ENCODE results near the gene ATXN1.
"Not testable (repeated sequence)": the region's sequence is repeated elsewhere in the genome, so short reads cannot be mapped to it uniquely, and the experiment has no call there.

Gene ATXN1

DNA sequence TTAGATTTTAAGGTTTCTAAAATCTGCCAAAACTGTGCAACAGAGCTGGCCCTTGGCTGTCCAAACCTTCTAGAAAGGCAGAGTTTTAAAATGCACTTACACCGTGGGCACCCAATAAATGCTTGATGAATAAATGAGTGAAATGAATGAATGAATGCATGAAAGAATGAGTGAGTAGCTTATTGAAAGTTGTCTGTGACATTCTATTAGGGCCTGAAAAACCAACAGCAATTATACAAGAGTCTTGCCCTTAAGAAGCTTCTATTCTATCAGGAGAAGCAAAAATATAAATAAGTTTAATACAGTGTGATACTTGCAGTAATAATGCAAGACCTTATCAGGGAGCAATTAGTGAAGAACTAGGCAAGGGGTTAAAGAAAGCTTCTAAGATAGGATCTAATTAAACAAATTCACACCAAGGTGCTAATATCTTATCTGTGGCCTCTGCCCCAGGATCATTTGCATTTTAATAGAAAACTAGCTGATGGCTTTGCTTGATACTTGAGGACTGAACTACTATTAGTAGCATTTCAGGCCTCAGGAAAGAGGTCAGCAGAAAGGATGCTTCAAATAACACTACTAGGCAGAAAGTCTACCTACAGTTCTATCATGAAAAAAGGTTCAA is 292.2 kb downstream of the ATXN1 start:
- DNase-seq (ENCODE audit: extremely low read depth in 1 of 2, low read depth in 1 of 2) = no peak

DNA sequence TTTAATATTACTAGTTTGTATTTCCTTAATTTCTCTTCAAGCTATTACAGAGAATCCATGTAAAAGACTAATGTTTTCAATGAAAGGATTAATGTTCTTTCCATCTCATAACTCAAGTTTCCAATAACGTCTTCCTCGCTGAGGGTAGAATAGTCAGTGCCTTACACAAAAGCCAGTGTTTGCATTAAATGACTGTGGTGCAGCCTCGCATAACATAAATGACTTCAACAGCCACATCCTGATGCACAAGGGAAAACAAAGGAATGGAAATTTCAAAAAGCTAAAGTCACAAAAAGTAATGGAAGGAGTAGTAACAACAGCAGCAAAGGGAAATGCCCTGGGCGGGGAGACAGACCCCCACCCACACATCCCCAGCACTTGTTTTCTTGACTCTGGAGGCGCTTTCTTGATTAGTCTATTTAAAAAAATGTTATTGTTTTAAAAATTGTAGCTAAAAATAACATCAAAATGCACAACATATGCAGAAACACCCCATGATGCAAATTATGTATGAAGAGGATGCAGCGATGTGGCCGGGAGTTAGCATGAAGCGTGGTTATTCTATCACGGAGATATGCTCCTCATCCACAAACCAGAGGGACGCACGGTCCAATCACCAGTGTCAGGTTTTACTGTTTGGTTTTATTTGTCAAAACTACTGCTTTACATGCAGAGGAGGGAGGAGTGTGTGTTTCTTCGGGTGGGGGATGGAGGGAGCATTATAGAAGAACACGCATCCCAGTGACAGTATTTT is 294.3 kb downstream of the ATXN1 start:
- DNase-seq (ENCODE audit: extremely low read depth in 1 of 2, low read depth in 1 of 2) = no peak

DNA sequence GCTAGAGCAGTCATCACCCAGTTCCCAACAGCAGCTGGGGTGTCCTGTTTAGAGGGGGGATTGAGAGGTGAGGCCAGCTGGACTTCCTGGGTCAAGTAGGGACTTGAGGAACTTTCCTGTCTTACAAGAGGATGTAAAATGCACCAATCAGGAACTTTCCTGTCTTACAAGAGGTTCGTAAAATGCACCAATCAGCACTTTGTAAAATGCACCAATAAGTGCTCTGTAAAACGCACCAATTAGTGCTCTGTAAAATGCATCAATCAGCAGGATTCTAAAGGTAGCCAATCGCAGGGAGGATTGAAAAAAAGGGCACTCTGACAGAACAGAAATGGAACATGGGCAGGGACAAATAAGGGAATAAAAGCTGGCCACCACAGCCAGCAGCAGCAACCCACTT is 297.2 kb downstream of the ATXN1 start:
- no peak for DNase-seq (ENCODE audit: extremely low read depth in 1 of 2, low read depth in 1 of 2)

DNA sequence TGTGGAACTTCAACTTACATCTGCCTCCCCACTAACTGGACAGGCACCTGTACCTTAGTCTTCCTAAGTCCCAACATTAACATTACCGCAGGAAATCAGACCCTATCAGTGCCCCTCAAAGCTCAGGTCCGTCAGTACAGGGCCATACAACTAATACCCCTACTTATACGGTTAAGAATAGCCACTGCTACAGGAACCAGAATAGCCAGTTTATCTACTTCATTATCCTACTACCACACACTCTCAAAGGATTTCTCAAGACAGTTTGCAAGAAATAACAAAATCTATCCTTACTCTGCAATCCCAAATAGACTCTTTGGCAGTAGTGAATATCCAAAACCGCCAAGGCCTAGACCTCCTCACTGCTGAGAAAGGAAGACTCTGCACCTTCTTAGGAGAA is 298.0 kb downstream of the ATXN1 start:
- not testable (repeated sequence) for DNase-seq (ENCODE audit: extremely low read depth in 1 of 2, low read depth in 1 of 2)

DNA sequence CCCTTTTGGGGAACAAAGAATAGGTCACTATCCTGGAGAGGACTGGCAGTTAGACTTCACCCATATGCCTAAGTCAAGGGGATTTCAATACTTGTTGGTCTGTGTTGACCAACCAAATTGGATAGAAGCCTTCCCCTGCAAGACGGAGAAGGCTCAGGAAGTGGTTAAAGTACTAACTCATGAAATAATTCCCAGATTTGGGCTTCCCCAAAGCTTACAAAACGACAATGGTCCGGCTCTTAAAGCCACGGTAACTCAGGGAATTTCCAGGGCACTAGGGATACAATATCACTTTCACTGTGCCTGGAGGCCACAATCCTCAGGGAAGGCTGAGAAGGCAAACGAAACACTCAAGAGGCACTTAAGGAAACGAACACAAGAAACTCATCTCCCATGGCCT is 299.8 kb downstream of the ATXN1 start:
- DNase-seq (ENCODE audit: extremely low read depth in 1 of 2, low read depth in 1 of 2) = no peak

DNA sequence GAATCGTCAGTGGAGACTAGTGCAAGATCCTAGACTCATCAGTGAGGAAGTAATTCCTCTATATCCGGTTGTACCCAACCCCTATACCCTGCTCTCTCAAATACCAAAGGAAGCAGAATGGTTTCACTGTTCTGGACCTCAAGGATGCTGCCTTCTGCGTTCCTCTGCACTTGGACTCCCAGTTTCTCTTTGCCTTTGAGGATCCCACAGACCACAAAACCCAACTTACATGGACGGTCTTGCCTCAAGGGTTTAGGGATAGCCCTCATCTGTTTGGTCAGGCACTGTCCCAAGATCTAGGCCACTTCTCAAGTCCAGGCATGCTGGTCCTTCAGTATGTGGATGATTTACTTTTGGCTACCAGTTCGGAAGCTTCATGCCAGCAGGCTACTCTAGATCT is 301.8 kb downstream of the ATXN1 start:
- not testable (repeated sequence) for DNase-seq (ENCODE audit: extremely low read depth in 1 of 2, low read depth in 1 of 2)

DNA sequence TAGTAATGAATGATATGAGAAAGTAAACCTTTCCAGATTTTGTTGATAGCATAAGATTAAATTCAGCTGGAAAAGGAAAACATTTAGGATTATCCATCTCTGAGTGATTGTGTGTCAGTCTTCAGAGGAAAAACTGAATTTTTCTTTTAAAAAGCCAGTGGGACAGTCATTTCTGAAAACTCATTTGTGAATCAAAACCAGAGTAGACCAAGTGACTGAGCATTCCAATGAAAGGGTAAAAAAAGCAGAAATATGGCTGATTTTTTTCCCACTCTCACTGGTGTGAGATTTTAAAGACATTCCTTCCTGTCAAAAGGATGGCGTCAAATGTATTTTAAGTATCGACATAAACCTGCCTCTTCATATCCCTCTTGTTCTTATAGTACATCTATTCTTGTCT is 308.9 kb downstream of the ATXN1 start:
- no peak for DNase-seq (ENCODE audit: extremely low read depth in 1 of 2, low read depth in 1 of 2)

DNA sequence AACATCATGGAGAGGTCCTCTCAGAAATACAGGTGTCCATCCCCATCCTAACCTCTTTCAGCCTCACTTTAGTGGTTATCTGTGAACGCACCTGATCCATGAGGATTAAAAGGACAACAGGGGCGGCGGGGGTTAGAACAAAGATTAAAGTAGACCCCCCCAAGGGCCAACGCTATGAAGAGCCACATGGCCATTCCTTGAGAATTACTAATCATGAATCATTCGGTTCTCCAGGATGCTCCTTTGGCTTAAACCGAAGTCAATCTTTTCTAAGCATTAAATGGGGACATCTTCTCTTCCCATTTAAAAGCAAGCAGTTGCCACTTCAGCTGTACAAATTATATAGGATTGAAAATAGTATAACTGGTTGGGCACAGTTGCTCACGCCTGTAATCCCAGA is 310.4 kb downstream of the ATXN1 start:
- no peak for DNase-seq (ENCODE audit: extremely low read depth in 1 of 2, low read depth in 1 of 2)

DNA sequence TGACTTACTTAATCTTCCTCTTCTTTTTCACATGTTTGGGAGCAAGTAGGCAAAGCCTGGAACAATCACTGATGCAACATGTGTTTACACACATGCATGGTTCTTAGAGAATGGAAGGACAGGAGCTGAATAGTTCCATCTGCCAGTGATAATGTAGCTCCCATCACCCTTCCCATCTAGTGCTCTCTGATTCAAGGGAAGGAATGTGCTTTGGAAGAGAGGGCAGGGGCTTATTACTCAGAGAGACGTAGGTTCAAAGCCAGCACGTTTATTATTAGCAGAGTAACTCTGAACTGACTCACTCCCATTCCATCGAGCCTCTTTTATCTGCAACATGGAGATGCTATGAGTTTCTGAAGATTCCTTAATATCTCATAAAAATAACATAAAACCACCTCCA is 311.0 kb downstream of the ATXN1 start:
- DNase-seq (ENCODE audit: extremely low read depth in 1 of 2, low read depth in 1 of 2) = no peak

DNA sequence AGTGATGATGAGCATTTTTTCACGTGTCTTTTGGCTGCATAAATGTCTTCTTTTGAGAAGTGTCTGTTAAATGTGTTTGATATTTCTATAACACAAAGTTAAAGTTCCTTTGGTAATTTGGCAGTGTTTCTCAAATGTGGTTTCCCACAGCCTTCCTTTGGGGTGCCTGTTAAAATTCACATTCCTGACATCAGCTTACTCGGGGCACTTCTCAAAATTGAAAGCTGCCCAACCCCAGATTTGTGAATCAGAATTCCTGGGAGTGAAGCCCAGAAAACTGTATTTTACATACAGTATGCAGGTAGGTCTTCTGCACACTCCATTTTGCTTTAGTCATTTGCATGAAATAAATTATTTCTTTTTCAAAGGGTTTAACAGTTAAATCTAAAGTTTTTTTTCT is 315.0 kb downstream of the ATXN1 start:
- DNase-seq (ENCODE audit: extremely low read depth in 1 of 2, low read depth in 1 of 2) = no peak

DNA sequence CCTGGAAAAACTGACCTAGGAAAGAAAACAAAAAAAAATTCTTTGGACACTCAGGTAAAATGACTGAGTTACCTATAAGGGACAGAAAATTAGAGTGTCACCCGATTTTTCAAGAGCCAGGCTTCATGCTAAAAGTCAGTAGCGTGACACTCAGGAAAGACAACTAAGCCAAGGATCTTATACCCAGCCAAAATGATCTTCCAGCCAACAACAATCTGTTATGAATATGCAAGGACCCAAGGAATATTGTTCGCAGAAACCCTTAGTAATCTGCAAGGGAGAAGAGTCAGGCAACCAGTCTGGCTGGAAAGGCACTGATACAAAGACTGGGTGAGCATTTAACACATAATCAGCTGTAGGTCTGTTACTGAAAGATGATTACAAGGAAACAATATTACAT is 319.2 kb downstream of the ATXN1 start:
- no peak for DNase-seq (ENCODE audit: extremely low read depth in 1 of 2, low read depth in 1 of 2)

DNA sequence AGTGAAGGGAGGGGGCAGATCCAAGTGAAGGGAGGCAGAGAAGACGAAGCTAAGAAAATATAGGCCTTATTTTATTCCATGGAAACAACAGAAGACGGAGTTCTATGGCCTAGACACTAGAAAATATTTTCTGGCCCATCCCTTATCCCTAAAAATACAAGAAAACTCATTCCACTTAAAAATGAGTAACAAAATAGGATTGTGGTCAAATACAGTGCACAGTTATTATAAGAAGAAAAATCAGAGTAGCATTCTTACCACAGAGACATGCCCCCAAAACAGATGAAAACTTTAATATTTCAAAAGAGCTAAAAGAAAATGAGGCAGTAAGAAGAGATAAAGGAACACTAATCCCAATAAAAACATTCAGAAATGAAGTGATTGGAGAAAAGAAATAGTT is 320.0 kb downstream of the ATXN1 start:
- DNase-seq (ENCODE audit: extremely low read depth in 1 of 2, low read depth in 1 of 2) = no peak

DNA sequence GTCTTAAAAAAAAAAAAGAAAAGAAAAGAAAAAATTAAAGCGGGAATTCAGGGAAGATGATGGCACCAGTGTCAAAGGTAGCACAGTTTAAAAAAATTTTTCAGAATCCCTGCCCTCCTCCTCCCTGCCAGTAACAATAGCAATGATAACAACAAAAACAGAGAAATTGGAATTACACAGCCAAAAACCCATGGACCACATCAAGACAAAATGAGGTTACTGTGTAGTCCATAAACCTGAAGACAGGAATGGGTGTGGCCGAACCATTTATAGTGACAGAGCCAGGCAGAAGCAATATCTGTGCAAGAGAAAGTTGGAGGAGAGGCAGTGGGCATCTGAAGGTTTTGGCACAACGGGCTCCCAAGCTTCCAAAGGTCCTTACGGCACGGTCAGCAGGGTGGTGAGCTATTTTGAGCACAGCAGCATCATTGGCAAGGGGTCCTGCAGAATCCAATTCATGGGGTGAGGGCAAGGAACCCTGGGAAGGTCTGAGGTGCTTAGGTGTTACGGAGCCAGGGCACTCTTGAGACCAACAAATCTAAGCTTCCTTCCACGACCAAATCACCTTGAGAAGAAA is 320.5 kb downstream of the ATXN1 start:
- DNase-seq (ENCODE audit: extremely low read depth in 1 of 2, low read depth in 1 of 2) = no peak

DNA sequence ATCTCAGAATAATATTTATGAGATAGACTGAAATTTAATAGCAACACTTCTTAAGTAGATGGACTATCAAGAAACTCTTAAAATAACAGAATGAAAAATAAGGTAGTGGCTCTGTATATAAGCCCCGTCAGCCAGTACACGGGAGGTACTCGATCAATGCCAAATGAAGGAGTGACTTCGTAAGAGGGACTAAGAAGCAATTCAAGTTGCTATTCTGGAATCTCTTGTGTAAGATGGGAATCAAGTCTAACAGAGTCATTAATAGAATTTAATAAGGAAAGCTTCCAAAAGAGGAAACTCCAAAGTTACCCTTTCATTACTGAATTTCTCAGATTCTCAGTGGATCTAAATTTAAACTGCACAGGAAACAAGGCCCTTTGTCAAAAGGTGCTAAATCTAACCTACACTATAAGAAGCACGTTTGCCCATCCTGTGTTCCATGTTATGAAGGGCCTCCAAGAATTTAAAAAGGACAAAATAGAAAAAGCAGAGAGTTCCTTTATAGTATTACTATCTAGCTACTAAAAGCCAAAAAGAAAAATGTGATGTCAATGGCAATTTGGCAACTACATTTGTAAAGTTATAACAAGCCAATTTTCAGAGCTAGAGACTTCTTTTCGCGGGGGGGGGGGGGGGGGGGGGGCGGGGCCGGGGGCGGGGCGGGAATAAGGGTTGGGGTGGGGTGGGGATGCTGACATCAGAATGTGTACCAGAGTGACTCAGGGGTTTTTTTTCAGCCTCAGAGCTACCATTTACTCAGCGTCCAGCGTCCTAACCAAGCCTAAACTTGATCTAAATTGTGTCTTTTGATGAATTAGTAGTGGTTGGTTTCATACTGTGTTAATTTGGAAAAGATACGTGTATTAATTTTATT is 322.3 kb downstream of the ATXN1 start:
- no peak for DNase-seq (ENCODE audit: extremely low read depth in 1 of 2, low read depth in 1 of 2)

DNA sequence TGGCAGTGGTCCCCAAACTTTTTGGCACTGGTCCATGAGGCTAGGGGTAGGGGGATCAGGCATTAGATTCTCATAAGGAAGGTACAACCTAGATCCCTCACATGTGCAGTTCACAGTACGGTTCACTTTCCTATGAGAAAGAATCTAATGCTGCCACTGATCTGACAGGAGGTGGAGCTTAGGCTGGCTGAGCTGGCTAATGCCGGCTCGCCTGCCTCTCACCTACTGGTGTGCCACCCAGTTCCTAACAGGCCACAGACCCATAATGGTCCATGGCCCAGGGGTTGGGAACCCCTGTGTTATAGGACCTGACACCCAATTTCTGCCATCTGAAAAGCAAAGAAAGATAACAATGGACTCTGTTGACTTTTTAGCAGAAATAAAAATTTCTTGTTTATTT is 323.3 kb downstream of the ATXN1 start:
- DNase-seq (ENCODE audit: extremely low read depth in 1 of 2, low read depth in 1 of 2) = no peak

DNA sequence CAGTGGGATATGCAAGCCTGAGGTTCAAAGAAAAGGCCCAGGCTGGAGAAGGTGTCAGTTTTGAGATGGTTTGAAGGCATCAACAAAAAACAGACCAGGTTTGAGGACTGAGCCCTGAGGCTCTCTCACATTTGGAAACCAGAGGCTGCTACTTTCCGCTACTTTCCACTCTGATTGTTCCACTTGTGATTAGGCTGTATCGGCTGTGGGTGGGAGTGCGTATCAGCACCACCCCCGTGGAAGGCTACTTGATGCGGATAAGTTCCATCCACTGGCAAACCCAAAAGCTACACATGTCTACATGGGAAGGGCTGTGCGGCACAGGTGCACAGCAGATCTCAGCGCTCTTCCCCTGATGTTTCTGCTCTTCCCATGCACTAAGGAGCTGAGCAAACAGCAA is 324.2 kb downstream of the ATXN1 start:
- DNase-seq (ENCODE audit: extremely low read depth in 1 of 2, low read depth in 1 of 2) = peak in 1 of 2 donors; percentile 11

DNA sequence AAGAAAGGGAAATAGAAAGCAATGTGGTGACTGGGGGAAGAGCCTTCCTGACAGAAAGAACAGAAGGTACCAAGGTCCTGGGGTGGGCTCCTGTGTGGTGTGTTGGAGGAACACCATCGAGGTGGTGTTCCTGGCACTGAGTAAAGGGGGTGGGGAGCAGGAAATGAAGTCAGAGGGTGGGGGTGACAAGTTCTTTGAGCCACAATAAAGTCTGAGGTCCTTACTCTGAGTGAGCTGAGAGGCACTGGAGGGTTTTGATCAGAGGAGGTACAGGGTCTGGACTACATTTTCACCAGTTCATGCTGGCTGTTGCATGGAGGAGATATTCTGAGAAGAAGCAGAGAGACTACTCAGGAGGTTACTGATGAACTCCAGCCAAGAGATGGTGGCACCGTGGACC is 324.7 kb downstream of the ATXN1 start:
- DNase-seq (ENCODE audit: extremely low read depth in 1 of 2, low read depth in 1 of 2) = no peak

DNA sequence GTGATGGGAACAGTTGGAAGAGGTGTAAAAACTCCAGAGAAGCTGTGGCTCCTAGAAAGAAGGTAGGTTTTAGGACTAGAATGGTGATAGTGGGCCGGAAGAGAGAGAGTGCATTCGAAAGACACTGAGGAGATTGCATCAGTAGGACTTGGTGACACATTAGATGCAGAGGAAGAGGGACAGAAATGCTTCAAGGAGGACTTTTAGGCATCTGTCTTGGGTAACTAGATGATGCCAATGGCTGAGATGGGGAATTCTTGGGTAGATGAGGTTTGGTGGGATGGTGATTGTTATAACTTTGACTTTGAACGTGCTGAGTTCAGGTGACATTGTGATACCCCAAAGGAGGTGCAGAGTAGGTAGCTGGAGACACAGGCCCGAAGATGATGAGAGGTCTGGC is 326.4 kb downstream of the ATXN1 start:
- DNase-seq (ENCODE audit: extremely low read depth in 1 of 2, low read depth in 1 of 2) = no peak

DNA sequence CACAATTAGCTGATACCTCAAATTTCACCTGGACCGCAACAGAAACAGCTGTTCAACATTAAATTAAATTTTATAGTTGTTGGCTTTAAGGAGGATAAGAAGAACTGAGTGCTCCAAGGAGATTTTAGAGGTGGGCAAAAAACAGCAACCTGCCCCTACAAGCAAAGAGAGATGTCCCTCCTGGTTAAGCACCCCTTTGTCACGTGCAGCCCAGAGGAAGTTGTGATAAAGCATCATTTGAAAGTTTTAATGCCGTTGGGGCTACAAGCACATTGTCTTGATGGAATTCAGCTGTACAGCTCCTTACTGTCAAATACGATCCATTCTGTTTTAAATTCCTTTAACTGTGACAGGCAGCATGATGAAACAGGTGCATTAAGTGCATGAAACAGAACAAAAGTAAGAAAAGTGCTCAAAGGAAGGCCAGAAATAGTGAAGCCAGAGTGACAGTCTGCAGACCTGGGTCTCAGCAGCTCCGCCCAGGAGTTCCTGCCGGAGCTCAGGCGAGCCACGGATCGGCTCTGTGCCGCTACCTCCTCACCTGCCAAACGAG is 327.8 kb downstream of the ATXN1 start:
- DNase-seq (ENCODE audit: extremely low read depth in 1 of 2, low read depth in 1 of 2) = no peak

DNA sequence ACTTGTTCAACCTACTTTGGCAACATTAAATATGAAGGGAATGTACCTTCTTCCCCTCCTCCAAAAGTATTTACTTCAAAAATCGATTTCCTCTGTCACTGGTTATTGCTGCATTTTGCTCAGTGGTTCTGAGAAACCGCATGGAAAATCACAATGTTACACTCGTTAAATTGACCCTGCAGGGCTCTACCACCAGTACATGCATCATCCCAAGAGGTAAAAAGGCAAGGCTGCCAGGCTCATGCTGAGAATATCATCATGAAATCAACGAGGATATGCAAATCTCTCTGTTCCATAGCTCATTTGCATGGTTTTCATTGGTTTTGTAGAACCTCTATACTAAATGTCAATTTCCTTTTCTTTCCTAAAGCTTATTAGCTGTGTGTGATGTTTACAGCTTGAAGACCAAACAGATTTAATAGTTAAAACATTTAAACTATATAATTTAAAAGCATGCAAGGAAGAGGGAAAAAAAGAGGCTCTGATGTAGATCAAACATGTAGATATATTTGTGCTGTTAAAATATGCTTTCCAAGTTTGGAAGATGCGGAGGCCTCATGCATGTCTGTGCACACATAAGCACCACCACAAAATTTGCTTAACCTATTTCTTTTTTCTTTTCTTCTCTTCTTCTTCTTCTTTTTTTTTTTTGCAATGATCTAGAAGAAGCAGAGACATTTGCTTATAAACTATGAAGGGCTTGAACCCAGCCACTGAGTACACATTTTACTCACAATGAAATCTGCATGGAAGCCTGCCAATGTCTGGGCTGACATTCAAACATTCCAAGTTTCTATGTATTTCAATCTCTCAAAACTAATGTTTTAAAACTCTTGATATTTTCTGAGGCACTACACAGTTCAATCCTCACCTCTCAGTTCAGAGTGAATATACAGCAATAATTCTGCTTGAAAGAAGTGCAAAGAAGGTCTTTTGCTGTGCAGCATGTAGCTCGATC is 328.9 kb downstream of the ATXN1 start:
- DNase-seq (ENCODE audit: extremely low read depth in 1 of 2, low read depth in 1 of 2) = no peak

All from activated CD8-positive, alpha-beta memory T cell treated with anti-CD3 and anti-CD28 coated beads for 1 hour (primary cell).